ENCODE measurements around the gene GPR142. TPM values are rescaled to one million over a fixed set of nuclear protein-coding genes. Genes with fewer than 3 reads are reported as not detected.

Gene GPR142
- 1.3 TPM for total RNA-seq

- no peak for DNase-seq (ENCODE audit: low read depth in 2 of 3, low spot score in 2 of 3)
Observed at GRCh38 chr17:74367206-74367605, at the start of gene GPR142. TSS of gene GPR142 (plus strand) at chr17:74367506. CDS start at chr17:74369541, 2,035 bp downstream.

- no peak for DNase-seq (ENCODE audit: low read depth in 2 of 3, low spot score in 2 of 3)
Observed at GRCh38 chr17:74318391-74318790, 48.9 kb upstream of the GPR142 start.

GRCh38 chr17:74324521-74324920 is 42.8 kb upstream of the GPR142 start:
- no peak for DNase-seq (ENCODE audit: low read depth in 2 of 3, low spot score in 2 of 3)

- DNase-seq (ENCODE audit: low read depth in 2 of 3, low spot score in 2 of 3): no peak
Observed at GRCh38 chr17:74325376-74325742, 41.9 kb upstream of the GPR142 start.

GRCh38 chr17:74325743-74326379 is 41.4 kb upstream of the GPR142 start, which contains the start of gene KIF19:
TSS of gene KIF19 (plus strand) at chr17:74326226. CDS start at chr17:74326350, 124 bp downstream.
- DNase-seq (ENCODE audit: low read depth in 2 of 3, low spot score in 2 of 3): peak; percentile 19 to 65 (median 48)

- DNase-seq (ENCODE audit: low read depth in 2 of 3, low spot score in 2 of 3): no peak
Observed at GRCh38 chr17:74326506-74326905, 40.8 kb upstream of the GPR142 start.

GRCh38 chr17:74328487-74328886 is 38.8 kb upstream of the GPR142 start:
- DNase-seq (ENCODE audit: low read depth in 2 of 3, low spot score in 2 of 3): no peak

- DNase-seq (ENCODE audit: low read depth in 2 of 3, low spot score in 2 of 3): no peak
Observed at GRCh38 chr17:74329378-74329777, 37.9 kb upstream of the GPR142 start.

GRCh38 chr17:74330446-74330845 is 36.9 kb upstream of the GPR142 start:
- no peak for DNase-seq (ENCODE audit: low read depth in 2 of 3, low spot score in 2 of 3)

- no peak for DNase-seq (ENCODE audit: low read depth in 2 of 3, low spot score in 2 of 3)
Observed at GRCh38 chr17:74332017-74332650, 35.2 kb upstream of the GPR142 start.

- peak in 2 of 3 donors; percentile 40 to 59 for DNase-seq (ENCODE audit: low read depth in 2 of 3, low spot score in 2 of 3)
Observed at GRCh38 chr17:74332763-74333283, 34.5 kb upstream of the GPR142 start.

GRCh38 chr17:74334393-74335039 is 32.8 kb upstream of the GPR142 start:
- DNase-seq (ENCODE audit: low read depth in 2 of 3, low spot score in 2 of 3): no peak

GRCh38 chr17:74335529-74336062 is 31.7 kb upstream of the GPR142 start:
- no peak for DNase-seq (ENCODE audit: low read depth in 2 of 3, low spot score in 2 of 3)

- no peak for DNase-seq (ENCODE audit: low read depth in 2 of 3, low spot score in 2 of 3)
Observed at GRCh38 chr17:74336307-74336706, 31.0 kb upstream of the GPR142 start.

GRCh38 chr17:74337834-74338500 is 29.3 kb upstream of the GPR142 start:
- DNase-seq (ENCODE audit: low read depth in 2 of 3, low spot score in 2 of 3): no peak

- DNase-seq (ENCODE audit: low read depth in 2 of 3, low spot score in 2 of 3): no peak
Observed at GRCh38 chr17:74339537-74340195, 27.6 kb upstream of the GPR142 start.

- DNase-seq (ENCODE audit: low read depth in 2 of 3, low spot score in 2 of 3): no peak
Observed at GRCh38 chr17:74340470-74341023, 26.8 kb upstream of the GPR142 start.

GRCh38 chr17:74342224-74342623 is 25.1 kb upstream of the GPR142 start:
- DNase-seq (ENCODE audit: low read depth in 2 of 3, low spot score in 2 of 3): no peak

- no peak for DNase-seq (ENCODE audit: low read depth in 2 of 3, low spot score in 2 of 3)
Observed at GRCh38 chr17:74343121-74343520, 24.2 kb upstream of the GPR142 start.
